GM10847 (cell line): ENCODE data around the gene TNFSF8.

Experiments used
- POLR2A ChIP-seq: IDR thresholded peaks from 2 replicates; pipeline ENCODE4 v1.6.1; 2011; ENCODE audit not compliant: insufficient read length; ENCODE audit errors: extremely low read depth

TNFSF8 gene

DNA sequence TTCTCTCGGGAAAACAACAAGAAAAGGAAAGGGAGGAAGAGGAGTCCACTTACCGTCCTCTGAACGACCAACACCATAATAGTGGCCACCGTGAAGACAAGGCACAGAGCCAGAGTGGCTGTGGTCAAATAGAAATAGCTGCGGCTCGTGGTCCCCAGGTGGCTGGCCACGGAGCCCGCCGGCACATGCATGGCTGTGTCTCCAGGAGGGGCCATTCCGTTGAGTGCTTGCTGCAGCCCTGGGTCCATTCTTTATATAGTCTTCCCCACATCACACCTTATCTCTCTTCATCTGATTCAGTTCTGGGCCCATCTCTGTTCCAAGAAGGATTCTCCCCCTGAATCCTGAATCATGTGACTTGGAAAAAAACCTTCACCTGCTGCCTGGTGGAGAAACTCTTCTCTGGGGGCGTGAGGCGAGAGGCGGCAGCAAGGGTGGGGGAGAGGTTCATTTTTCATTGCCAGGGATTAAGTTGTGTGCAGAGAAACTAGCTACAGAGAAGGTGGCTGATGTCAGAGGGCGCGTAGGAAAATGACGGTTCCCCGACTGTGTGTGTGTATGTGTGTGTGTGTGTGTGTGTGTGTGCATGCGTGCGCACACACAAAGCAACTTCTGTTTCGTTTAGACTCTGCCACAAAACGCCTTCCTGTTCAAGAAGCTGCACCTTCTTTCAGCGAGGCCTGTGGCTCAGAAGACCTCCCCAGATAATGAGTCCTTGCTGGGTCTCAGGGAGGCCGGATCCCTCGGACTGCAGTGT is at the start of gene TNFSF8:
TNFSF8 (minus strand) TSS at position 536 of the 757 bp plus-strand sequence; CDS start at position 248, 288 bp downstream.
- TF ChIP-seq POLR2A, result no peak

- TF ChIP-seq POLR2A, result no peak
These were observed 42.8 kb upstream of the TNFSF8 start for GRCh38 chr9:114973216-114973615.

DNA sequence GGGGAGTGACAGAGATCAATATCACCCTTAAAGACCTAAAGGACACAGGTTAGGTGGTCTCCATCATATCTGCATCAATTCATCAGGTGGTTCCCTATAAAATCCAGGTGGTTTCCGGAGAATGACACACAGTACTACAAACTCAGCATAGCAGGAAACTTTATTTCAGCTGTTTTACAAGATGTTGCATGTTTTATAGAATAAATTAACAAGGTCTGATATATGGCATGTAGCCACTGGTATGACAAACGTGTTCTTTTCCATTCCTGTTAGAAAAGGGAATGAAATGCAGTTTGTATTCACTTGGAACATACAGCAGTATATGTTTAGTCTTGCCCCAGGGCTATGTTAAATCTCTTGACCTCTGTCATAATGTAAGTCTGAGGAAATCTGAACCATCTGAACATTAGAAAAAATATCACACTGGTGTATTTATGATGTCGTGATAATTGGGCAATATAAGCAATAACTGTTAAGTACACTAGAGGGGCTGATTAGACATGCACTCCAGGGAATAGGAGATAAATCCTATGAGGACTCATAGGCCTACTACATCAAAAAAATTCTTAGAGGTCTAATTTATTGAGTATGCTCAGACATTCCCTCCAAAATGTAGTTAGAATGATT is 42.2 kb upstream of the TNFSF8 start:
- TF ChIP-seq POLR2A, result no peak

GRCh38 chr9:114969269-114969668 is 38.9 kb upstream of the TNFSF8 start:
- TF ChIP-seq POLR2A, result no peak

GRCh38 chr9:114968671-114969070 is 38.3 kb upstream of the TNFSF8 start:
- no peak for TF ChIP-seq POLR2A

DNA sequence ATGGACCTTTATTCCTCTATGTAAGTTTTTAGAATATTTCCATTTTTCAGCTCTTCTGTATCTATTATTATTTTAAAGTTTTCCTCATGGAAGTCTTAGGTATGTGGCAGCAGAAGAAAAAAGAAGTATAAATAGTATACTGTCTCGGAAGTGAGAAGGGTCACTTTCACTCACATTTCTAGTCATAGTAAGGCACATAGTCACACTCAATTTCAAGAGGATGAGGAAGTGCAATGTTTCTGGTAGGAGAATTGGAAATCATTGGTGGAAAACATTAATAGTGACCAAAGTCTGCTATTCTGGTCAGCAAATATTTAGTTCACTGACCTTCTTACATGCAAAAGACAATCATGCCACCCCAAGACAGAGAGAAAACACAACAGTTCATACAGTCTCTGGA is 35.2 kb upstream of the TNFSF8 start:
- TF ChIP-seq POLR2A, result no peak

DNA sequence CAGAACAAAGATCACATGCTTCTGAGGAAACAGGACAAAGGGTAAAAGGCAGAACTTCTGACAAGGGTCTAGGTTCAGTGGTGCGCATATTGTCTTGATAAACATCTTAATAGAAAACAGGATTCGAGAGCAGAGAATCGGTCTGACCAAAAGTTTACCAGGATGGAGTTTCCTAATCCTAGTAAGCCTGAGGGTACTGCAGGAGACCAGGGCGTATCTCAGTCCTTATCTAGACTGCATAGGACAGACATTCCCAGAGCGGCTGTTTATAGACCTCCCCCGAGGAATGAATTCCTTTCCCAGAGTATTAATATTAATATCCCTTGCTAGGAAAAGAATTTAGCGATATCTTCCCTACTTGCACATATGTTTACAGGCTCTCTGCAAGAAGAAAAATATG is 32.4 kb upstream of the TNFSF8 start:
- no peak for TF ChIP-seq POLR2A

DNA sequence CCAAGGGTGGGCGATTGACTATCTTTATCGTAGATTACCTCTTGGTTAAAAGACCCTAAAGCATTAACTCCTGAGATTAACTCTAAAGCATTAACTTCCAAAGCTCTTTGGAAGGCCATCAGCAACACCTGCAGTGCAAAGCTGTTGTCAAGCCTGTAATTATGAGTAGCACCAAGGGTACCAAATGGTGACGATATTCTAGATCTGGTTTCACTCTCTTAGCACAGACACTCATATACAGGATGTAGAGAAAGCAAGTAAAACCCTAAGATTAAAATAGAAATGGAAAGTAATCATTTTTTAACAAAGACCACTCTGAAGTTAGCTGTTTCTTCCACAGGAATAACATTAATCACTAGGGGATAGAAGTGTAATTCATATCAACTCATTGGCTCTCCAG is 29.9 kb upstream of the TNFSF8 start:
- no peak for TF ChIP-seq POLR2A

DNA sequence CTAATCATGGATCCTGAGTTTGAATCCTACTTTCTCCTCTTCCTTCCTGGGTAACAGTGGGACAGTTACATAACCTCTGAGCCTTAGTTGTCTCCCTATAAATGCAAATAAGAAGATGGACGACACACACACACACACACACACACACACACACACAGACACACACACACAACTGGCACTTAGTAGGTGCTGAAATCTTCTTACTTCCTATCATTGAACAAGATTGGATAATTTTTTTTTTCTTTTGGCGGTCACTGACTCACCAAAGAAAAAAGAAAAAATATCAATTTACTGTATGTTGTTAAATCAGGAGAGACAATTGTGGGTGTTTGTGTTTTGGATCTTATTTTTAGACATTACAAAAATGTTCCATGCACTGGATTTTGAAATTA is 28.4 kb upstream of the TNFSF8 start:
- TF ChIP-seq POLR2A, result no peak

- no peak for TF ChIP-seq POLR2A
These were observed 27.8 kb upstream of the TNFSF8 start for GRCh38 chr9:114958021-114958843.

DNA sequence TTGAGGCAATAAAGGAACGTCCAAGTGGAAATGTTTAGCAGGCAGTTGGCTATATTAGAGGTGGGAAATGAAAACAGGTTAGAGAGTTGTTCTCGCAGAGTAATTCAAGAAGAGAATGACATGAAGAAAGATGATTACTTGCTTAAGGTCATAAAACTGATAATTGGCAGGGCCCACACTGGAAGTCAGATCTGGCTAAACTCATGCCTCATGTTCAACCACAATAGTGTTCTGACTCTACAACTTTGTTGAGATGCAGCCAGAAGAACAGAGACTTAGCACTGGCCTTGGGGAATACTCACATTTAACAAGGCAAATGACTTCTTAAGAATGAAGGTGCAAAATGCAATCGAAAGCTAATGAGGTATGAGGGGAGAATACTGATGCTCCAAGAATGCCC is 27.2 kb upstream of the TNFSF8 start:
- TF ChIP-seq POLR2A, result no peak

- no peak for TF ChIP-seq POLR2A
These were observed 24.7 kb upstream of the TNFSF8 start for GRCh38 chr9:114954956-114955582.

DNA sequence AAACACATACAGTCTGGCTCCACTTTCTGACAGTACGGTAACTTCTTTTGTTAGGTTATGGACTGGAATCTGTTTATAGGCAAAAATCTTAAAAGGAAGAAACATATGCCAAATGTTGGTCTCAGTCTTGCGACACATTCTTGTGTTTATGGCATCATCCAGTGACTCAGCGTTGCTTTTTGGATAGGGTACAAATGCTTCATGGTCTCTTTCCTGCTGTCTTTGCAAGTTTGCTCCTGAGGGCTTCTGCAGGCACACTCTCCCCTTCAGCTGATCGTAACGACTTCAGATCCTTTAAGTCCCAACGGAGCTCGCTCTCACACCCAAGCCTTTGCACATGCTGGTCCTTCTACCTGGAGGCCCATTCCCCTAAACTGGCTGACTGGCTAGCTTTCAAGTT is 23.6 kb upstream of the TNFSF8 start:
- no peak for TF ChIP-seq POLR2A

GRCh38 chr9:114953046-114953445 is 22.7 kb upstream of the TNFSF8 start:
- TF ChIP-seq POLR2A, result no peak

DNA sequence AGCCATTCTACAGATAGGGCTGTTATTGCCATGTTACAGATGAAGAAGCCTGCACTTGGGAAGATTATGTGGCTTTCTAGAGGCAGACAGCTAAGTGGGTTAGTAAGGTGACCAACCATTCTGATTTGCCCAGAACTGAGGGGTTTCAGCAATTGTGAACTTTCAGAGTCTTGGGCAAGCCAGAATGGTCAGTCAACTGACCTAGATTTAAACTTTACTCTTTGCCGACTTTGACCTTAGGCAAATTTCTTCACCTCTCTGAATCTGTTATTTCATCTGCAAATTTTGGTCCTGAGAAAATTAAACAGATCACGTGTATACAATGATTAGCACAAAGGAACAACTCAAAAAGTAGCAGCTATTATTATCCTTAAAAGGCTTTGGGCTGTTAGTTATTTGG is 20.4 kb upstream of the TNFSF8 start:
- TF ChIP-seq POLR2A, result no peak
